GM18505 (cell line): Measurements from ENCODE around the gene NOC2L.

Experiments
- ATAC-seq: cut with Tn5 transposase; IDR thresholded peaks from one replicate; pipeline ENCODE4 v1.9.1; 2021; ENCODE audit not compliant: unreplicated experiment
- POLR2A ChIP-seq: IDR thresholded peaks from 4 replicates; pipeline ENCODE4 v1.6.1; 2011; ENCODE audit warnings: borderline replicate concordance; ENCODE audit not compliant: insufficient read depth, insufficient read length; ENCODE audit errors: extremely low read depth

The NOC2L gene

GRCh38 chr1:942411-942821, 16.6 kb downstream of the NOC2L start:
- ATAC-seq, result no peak

GRCh38 chr1:941588-942383, 17.3 kb downstream of the NOC2L start:
- no peak for ATAC-seq

More at GRCh38 chr1:942411-942821, 16.6 kb downstream of the NOC2L start:
- no peak for TF ChIP-seq POLR2A

GRCh38 chr1:941015-941587, 18.0 kb downstream of the NOC2L start:
- TF ChIP-seq POLR2A, result no peak
- no peak for ATAC-seq

More at GRCh38 chr1:941588-942383, 17.3 kb downstream of the NOC2L start:
- no peak for TF ChIP-seq POLR2A

GRCh38 chr1:940107-941014, 18.7 kb downstream of the NOC2L start:
- no peak for TF ChIP-seq POLR2A
- no peak for ATAC-seq

- ATAC-seq, result no peak
- TF ChIP-seq POLR2A, result no peak
Observed at GRCh38 chr1:939511-940106, 19.4 kb downstream of the NOC2L start.

- TF ChIP-seq POLR2A, result no peak
- no peak for ATAC-seq
Observed at GRCh38 chr1:938711-939489, 20.2 kb downstream of the NOC2L start.

- TF ChIP-seq POLR2A, result no peak
- ATAC-seq, result no peak
Observed at GRCh38 chr1:938088-938683, 20.9 kb downstream of the NOC2L start.

- TF ChIP-seq POLR2A, result no peak
- no peak for ATAC-seq
Observed at GRCh38 chr1:937521-937920, 21.5 kb downstream of the NOC2L start.

- no peak for TF ChIP-seq POLR2A
- no peak for ATAC-seq
Observed at GRCh38 chr1:936348-937264, 22.4 kb downstream of the NOC2L start.

- no peak for TF ChIP-seq POLR2A
- ATAC-seq, result no peak
Observed at GRCh38 chr1:935751-936231, 23.3 kb downstream of the NOC2L start.

GRCh38 chr1:934991-935750, 23.9 kb downstream of the NOC2L start:
- no peak for ATAC-seq
- TF ChIP-seq POLR2A, result no peak

- TF ChIP-seq POLR2A, result no peak
- ATAC-seq, result no peak
Observed at GRCh38 chr1:933603-933940, 25.5 kb downstream of the NOC2L start.
